Smooth muscle cell (in vitro differentiated cells): Measurements from ENCODE around the gene ABHD14A. TPM values are rescaled to one million over a fixed set of nuclear protein-coding genes. Genes with fewer than 3 reads are reported as not detected.

Experiments
- DNase-seq: peaks from one replicate; lab custom pipeline; 2025; ENCODE audit not compliant: unreplicated experiment; lab: John Stamatoyannopoulos, UW
- H2AFZ ChIP-seq: fragments of 200-600 bp; sonication (generic); 2 replicates; pipeline ENCODE4 v1.6.0; 2016; ENCODE audit warnings: antibody characterized with exemption, low read depth, mild to moderate bottlenecking
- H3F3A ChIP-seq: fragments of 200-600 bp; sonication (generic); 2 replicates; pipeline ENCODE4 v1.6.0; 2017; ENCODE audit warnings: antibody characterized with exemption, low read depth
- H3K27ac ChIP-seq: fragments of 200-600 bp; sonication (generic); 2 replicates; pipeline ENCODE4 v1.5.1; 2016; ENCODE audit warnings: low read depth, mild to moderate bottlenecking
- H3K27me3 ChIP-seq: fragments of 200-600 bp; sonication (generic); 2 replicates; pipeline ENCODE4 v1.6.1; 2016; ENCODE audit warnings: low read depth, mild to moderate bottlenecking
- H3K36me3 ChIP-seq: fragments of 200-600 bp; sonication (generic); 2 replicates; pipeline ENCODE4 v1.5.1; 2016; ENCODE audit warnings: low read depth
- H3K4me1 ChIP-seq: fragments of 200-600 bp; sonication (generic); 2 replicates; pipeline ENCODE4 v1.5.1; 2016; ENCODE audit warnings: low read depth
- H3K4me2 ChIP-seq: fragments of 200-600 bp; sonication (generic); 2 replicates; pipeline ENCODE4 v1.6.0; 2016; ENCODE audit warnings: mild to moderate bottlenecking
- H3K4me3 ChIP-seq: fragments of 200-600 bp; sonication (generic); 2 replicates; pipeline ENCODE4 v1.5.1; 2016; ENCODE audit warnings: mild to moderate bottlenecking
- H3K79me2 ChIP-seq: fragments of 200-600 bp; sonication (generic); 2 replicates; pipeline ENCODE4 v1.6.0; 2016; ENCODE audit warnings: low read depth, mild to moderate bottlenecking
- H3K9ac ChIP-seq: fragments of 200-600 bp; sonication (generic); 2 replicates; pipeline ENCODE4 v1.6.0; 2016; ENCODE audit warnings: low read depth
- H3K9me3 ChIP-seq: fragments of 200-600 bp; sonication (generic); replicated peaks from 2 replicates; pipeline ENCODE4 v1.5.1; 2016; ENCODE audit warnings: low read depth
- H4K20me1 ChIP-seq: fragments of 200-600 bp; sonication (generic); 2 replicates; pipeline ENCODE4 v1.6.0; 2016; ENCODE audit warnings: low read depth
- CTCF ChIP-seq: fragments of 200-600 bp; sonication (generic); IDR thresholded peaks from 2 replicates; pipeline ENCODE4 v1.5.1; 2017; ENCODE audit warnings: borderline replicate concordance, mild to moderate bottlenecking, antibody characterized with exemption; ENCODE audit not compliant: insufficient read depth, poor library complexity, severe bottlenecking
- WGBS: methylation state at CpG from one replicate; pipeline ENCODE4 v1.1.7; 2016; ENCODE audit warnings: low lambda C conversion rate; 5-methylcytosine and 5-hydroxymethylcytosine counted together
- polyA plus RNA-seq: library from polyadenylated mRNA; unstranded; fragments of >200 nt; fragmentation: Nextera tagmentation; extraction: Ambion mirVana; gene quantifications from 2 replicates; pipeline ENCODE4 v1.2.1, GENCODE V29; 2016
- total RNA-seq: library from RNA; depleted of rRNA; stranded (reverse); fragments of >200 nt; gene quantifications from 2 replicates; pipeline ENCODE4 v1.2.3, GENCODE V29; 2014

Gene ABHD14A
- total and polyA plus RNA-seq, 2 experiments from 2014 or later: 16.1 to 49.7 TPM

- Histone ChIP-seq H3K4me1 (peaks cover 15% of the 10 kb centered on the region), H3F3A (no peaks in the 10 kb centered on the region), H3K9me3 (no peaks in the 10 kb centered on the region), H4K20me1 (peaks cover 34% of the 10 kb centered on the region), H3K79me2 (peaks cover 8% of the 10 kb centered on the region), H3K9ac (no peak overlapping the region), H3K4me3 (no peak overlapping the region), H2AFZ (no peak overlapping the region), H3K36me3 (no peaks in the 10 kb centered on the region), H3K4me2 (no peak overlapping the region), H3K27me3 (peaks cover 15% of the 10 kb centered on the region), H3K27ac (no peak overlapping the region)
- 98% methylated on average over 20 of the region's 20 CpGs for WGBS
- no peak for TF ChIP-seq CTCF
- DNase-seq: no peak
Observed at GRCh38 chr3:51958603-51959521, 16.0 kb upstream of the ABHD14A start.

- peaks cover 13% of the 10 kb centered on the region for H3K79me2 ChIP-seq
- H4K20me1 ChIP-seq: peaks cover 42% of the 10 kb centered on the region
- H3F3A ChIP-seq: no peaks in the 10 kb centered on the region
- H3K4me3 ChIP-seq: no peak overlapping the region
- TF ChIP-seq CTCF: no peak
- H3K27ac ChIP-seq: no peak overlapping the region
- H3K36me3 ChIP-seq: no peaks in the 10 kb centered on the region
- peaks cover 8% of the 10 kb centered on the region for H3K27me3 ChIP-seq
- H2AFZ ChIP-seq: no peak overlapping the region
- H3K9me3 ChIP-seq: no peaks in the 10 kb centered on the region
- no peak overlapping the region for H3K4me2 ChIP-seq
- 98% methylated on average over 7 of the region's 7 CpGs for WGBS
- peaks cover 22% of the 10 kb centered on the region for H3K4me1 ChIP-seq
- no peak overlapping the region for H3K9ac ChIP-seq
- no peak for DNase-seq
Observed at GRCh38 chr3:51959651-51960050, 15.2 kb upstream of the ABHD14A start.

GRCh38 chr3:51960386-51960785, 14.5 kb upstream of the ABHD14A start:
- H3K27ac ChIP-seq: no peak overlapping the region
- no peak overlapping the region for H3K4me3 ChIP-seq
- 97% methylated on average over 10 of the region's 10 CpGs for WGBS
- no peak for TF ChIP-seq CTCF
- no peak for DNase-seq
- H3K27me3 ChIP-seq: peaks cover 2% of the 10 kb centered on the region
- H3K36me3 ChIP-seq: no peaks in the 10 kb centered on the region
- peaks cover 19% of the 10 kb centered on the region for H3K79me2 ChIP-seq
- no peak overlapping the region for H3K4me2 ChIP-seq
- peaks cover 50% of the 10 kb centered on the region for H4K20me1 ChIP-seq
- no peaks in the 10 kb centered on the region for H3K9me3 ChIP-seq
- H2AFZ ChIP-seq: no peak overlapping the region
- no peaks in the 10 kb centered on the region for H3F3A ChIP-seq
- H3K4me1 ChIP-seq: peaks cover 29% of the 10 kb centered on the region
- H3K9ac ChIP-seq: no peak overlapping the region

GRCh38 chr3:51961011-51961410, 13.9 kb upstream of the ABHD14A start:
- Histone ChIP-seq H3K9me3 (no peaks in the 10 kb centered on the region), H3K4me3 (no peak overlapping the region), H3K36me3 (no peaks in the 10 kb centered on the region), H2AFZ (no peak overlapping the region), H3K4me1 (peaks cover 35% of the 10 kb centered on the region), H3K79me2 (peaks cover 25% of the 10 kb centered on the region), H4K20me1 (peaks cover 50% of the 10 kb centered on the region), H3K27ac (no peak overlapping the region), H3K4me2 (no peak overlapping the region), H3K9ac (no peak overlapping the region), H3F3A (no peaks in the 10 kb centered on the region), H3K27me3 (no peaks in the 10 kb centered on the region)
- no peak for DNase-seq
- TF ChIP-seq CTCF: no peak
- 97% methylated on average over 18 of the region's 18 CpGs for WGBS
